Measurements from ENCODE around the gene CUTA.

The CUTA gene, protein sequence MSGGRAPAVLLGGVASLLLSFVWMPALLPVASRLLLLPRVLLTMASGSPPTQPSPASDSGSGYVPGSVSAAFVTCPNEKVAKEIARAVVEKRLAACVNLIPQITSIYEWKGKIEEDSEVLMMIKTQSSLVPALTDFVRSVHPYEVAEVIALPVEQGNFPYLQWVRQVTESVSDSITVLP

DNA sequence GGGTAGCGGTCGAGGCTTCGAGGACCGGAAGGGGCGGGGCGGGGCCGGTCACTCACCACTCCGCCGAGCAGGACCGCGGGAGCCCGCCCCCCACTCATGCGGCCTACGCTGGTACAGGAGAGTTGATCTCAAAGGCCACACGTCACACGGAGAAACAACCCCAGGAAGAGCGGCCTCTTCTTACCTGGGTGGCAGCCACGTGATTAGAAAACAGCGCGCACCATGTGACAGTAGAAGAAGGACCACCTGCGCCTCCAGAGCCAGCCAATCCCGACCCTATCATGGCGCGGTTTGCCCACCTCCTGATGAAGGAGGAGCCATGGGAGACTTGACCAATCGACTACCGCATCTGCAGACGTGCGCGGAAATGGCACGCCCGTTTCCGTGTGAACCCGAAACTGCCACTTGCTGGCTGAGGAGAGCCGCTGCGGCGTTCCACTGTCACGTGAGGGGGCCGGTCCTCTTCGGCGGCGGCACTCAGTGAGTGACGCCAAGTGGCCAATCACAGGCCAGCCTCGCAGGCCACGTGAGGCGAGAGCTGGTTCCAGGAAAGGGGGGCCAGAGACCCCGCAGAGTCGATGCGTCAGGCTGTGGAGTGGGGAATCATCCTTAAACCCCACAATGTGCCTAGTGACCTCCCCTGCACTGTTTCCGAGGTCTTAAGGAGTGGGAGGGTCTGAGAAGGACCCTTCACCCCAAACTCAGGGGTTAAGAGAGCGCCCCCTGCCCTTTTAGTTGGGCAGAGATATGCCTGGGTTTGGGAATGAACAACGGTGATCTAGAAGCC, at the start of gene CUTA:
CUTA (minus strand) TSS at position 205 of the 787 bp plus-strand sequence; CDS start at position 98, 107 bp downstream.
- Histone ChIP-seq H3K4me2 (ENCODE audit: insufficient read depth, low read length) (peak within 1 kb of the TSS; percentile 87), H3K9ac (ENCODE audit: low read depth, low read length) (peak within 1 kb of the TSS; percentile 86), H4K20me1 (ENCODE audit: insufficient read depth, low read length) (peaks cover 22% of the 10 kb centered on the region; the same call in 1 of the 2 replicates), H3K27ac (ENCODE audit: low read length) (peak within 1 kb of the TSS; percentile 99), H3K27me3 (ENCODE audit: insufficient read depth, low read length, poor library complexity) (no peaks in the 10 kb centered on the region), H3K79me2 (ENCODE audit: insufficient read depth, low read length) (peaks cover 63% of the 10 kb centered on the region), H3K9me3 (ENCODE audit: insufficient read depth, low read length, severe bottlenecking) (no peaks in the 10 kb centered on the region), H3K4me1 (ENCODE audit: insufficient read depth, low read length) (peaks cover 75% of the 10 kb centered on the region), H3K4me3 (ENCODE audit: low read depth in 1 of 2, low read length in 2 of 2) (peak within 1 kb of the TSS; percentile 79 to 84), H2AFZ (ENCODE audit: low read depth, low read length) (peak within 1 kb of the TSS; percentile 85), H3K36me3 (ENCODE audit: insufficient read depth, low read length) (peaks cover 35% of the 10 kb centered on the region)
- ATAC-seq (ENCODE audit: insufficient read depth, low read depth): peak; percentile 91
- peak; percentile 99 for DNase-seq
- TF ChIP-seq, protein P1, sequence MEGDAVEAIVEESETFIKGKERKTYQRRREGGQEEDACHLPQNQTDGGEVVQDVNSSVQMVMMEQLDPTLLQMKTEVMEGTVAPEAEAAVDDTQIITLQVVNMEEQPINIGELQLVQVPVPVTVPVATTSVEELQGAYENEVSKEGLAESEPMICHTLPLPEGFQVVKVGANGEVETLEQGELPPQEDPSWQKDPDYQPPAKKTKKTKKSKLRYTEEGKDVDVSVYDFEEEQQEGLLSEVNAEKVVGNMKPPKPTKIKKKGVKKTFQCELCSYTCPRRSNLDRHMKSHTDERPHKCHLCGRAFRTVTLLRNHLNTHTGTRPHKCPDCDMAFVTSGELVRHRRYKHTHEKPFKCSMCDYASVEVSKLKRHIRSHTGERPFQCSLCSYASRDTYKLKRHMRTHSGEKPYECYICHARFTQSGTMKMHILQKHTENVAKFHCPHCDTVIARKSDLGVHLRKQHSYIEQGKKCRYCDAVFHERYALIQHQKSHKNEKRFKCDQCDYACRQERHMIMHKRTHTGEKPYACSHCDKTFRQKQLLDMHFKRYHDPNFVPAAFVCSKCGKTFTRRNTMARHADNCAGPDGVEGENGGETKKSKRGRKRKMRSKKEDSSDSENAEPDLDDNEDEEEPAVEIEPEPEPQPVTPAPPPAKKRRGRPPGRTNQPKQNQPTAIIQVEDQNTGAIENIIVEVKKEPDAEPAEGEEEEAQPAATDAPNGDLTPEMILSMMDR (IDR thresholded peaks at IDR 0.05; ENCODE audit: borderline replicate concordance, extremely low read depth, low read length, poor library complexity, severe bottlenecking): peak; percentile 58
- no peak for TF ChIP-seq EZH2 (IDR thresholded peaks at IDR 0.05; ENCODE audit: borderline replicate concordance, low read depth, low read length, severe bottlenecking)

DNA sequence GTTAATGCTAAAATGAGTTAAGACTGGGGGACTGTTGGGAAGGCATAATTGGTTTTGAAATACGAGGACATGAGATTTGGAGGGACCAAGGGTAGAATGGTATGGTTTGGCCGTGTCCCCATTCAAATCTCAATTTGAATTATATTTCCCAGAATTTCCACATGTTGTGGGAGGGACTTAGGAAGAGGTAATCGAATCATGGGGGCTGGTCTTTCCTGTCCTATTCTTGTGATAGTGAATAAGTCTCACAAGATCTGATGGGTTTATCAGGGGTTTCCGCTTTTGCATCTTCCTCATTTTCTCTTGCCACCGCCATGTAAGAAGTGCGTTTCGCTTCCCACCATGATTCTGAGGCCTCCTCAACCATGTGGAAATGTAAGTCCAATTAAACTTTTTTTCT, 49.2 kb upstream of the CUTA start:
- Histone ChIP-seq H3K4me3 (ENCODE audit: low read depth in 1 of 2, low read length in 2 of 2) (no peak overlapping the region), H3K9ac (ENCODE audit: low read depth, low read length) (no peak overlapping the region), H3K27me3 (ENCODE audit: insufficient read depth, low read length, poor library complexity) (peaks cover 3% of the 10 kb centered on the region), H3K27ac (ENCODE audit: low read length) (no peak overlapping the region), H3K9me3 (ENCODE audit: insufficient read depth, low read length, severe bottlenecking) (no peaks in the 10 kb centered on the region), H4K20me1 (ENCODE audit: insufficient read depth, low read length) (no peaks in the 10 kb centered on the region), H2AFZ (ENCODE audit: low read depth, low read length) (no peak overlapping the region), H3K36me3 (ENCODE audit: insufficient read depth, low read length) (no peaks in the 10 kb centered on the region), H3K4me2 (ENCODE audit: insufficient read depth, low read length) (no peak overlapping the region), H3K4me1 (ENCODE audit: insufficient read depth, low read length) (no peaks in the 10 kb centered on the region), H3K79me2 (ENCODE audit: insufficient read depth, low read length) (no peaks in the 10 kb centered on the region)
- ATAC-seq (ENCODE audit: insufficient read depth, low read depth) (no peak), DNase-seq (no peak)
- TF ChIP-seq, protein P1 (IDR thresholded peaks at IDR 0.05; ENCODE audit: borderline replicate concordance, extremely low read depth, low read length, poor library complexity, severe bottlenecking): no peak
- no peak for TF ChIP-seq EZH2 (IDR thresholded peaks at IDR 0.05; ENCODE audit: borderline replicate concordance, low read depth, low read length, severe bottlenecking)

DNA sequence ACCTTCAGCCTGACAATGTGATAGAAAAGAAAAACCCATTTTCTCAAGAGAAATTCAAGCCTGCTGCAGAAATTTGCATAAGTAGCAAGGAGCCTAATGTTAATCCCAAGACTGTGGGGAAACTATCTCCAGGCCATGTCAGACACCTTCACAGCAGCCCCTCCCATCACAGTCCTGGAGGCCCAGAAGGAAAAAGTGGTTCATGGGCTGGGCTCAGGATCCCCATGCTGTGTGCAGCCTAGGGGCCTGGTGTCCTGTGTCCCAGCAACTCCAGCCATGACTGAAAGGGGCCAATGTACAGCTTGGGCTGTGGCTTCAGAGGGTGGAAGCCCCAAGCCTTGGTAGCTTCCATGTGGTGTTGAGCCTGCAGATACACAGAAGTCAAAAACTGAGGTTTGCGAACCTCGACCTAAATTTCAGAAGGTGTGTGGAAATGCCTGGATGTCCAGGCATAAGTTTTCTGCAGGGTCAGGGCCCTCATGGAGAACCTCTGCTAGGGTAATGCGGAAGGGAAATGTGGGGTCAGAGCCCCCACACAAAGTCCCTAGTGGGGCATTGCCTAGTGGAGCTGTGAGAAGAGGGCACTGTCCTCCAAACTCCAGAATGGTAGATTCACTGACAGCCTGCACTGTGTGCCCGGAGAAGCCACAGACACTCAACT, 48.3 kb upstream of the CUTA start:
- no peak overlapping the region for H3K27ac ChIP-seq (ENCODE audit: low read length)
- TF ChIP-seq, protein P1 (IDR thresholded peaks at IDR 0.05; ENCODE audit: borderline replicate concordance, extremely low read depth, low read length, poor library complexity, severe bottlenecking): no peak
- TF ChIP-seq EZH2 (IDR thresholded peaks at IDR 0.05; ENCODE audit: borderline replicate concordance, low read depth, low read length, severe bottlenecking): no peak
- DNase-seq (no peak), ATAC-seq (ENCODE audit: insufficient read depth, low read depth) (no peak)
- no peaks in the 10 kb centered on the region for H3K9me3 ChIP-seq (ENCODE audit: insufficient read depth, low read length, severe bottlenecking)
- no peak overlapping the region for H3K9ac ChIP-seq (ENCODE audit: low read depth, low read length)
- H3K27me3 ChIP-seq (ENCODE audit: insufficient read depth, low read length, poor library complexity): peaks cover 3% of the 10 kb centered on the region
- no peaks in the 10 kb centered on the region for H4K20me1 ChIP-seq (ENCODE audit: insufficient read depth, low read length)
- no peak overlapping the region for H3K4me3 ChIP-seq (ENCODE audit: low read depth in 1 of 2, low read length in 2 of 2)
- H2AFZ ChIP-seq (ENCODE audit: low read depth, low read length): no peak overlapping the region
- no peaks in the 10 kb centered on the region for H3K79me2 ChIP-seq (ENCODE audit: insufficient read depth, low read length)
- no peak overlapping the region for H3K4me2 ChIP-seq (ENCODE audit: insufficient read depth, low read length)
- no peaks in the 10 kb centered on the region for H3K36me3 ChIP-seq (ENCODE audit: insufficient read depth, low read length)
- no peaks in the 10 kb centered on the region for H3K4me1 ChIP-seq (ENCODE audit: insufficient read depth, low read length)

Data from DND-41 (cell line).